ENCODE data around the gene MAP4K2. TPM values are rescaled to one million over a fixed set of nuclear protein-coding genes. Genes with fewer than 3 reads are reported as not detected.

The MAP4K2 gene
- total and polyA plus RNA-seq, 2 of the 4 experiments (the other 2 are of a cell fraction), result 11.7 to 16.6 TPM

DNA sequence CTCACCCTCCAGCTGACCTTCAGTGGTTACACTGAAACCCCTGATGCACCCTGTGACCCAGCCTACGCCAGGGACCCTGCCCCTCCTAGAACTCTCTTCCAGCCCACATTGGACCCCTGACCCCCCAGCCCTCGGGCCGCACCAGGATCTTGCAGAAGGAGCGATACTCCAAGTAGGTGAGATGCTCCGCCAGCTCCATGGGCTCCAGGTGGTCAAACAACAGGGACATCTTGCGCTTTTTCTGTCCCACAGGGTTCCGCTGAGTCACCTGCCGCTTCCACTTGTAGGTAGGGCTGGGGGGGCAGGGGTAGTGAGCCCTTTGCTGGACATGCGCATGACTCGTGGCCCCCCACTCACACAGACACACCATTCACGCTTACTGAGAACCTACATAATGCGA lies 63.1 kb downstream of the MAP4K2 start:
- ATAC-seq (ENCODE audit: low read depth) (no peak), DNase-seq (no peak)
- H3K9ac ChIP-seq (ENCODE audit: low read depth, low read length), result no peak overlapping the region
- 40% methylated on average over 1 of the region's 12 CpGs; no CpG with 5 or more reads in 1 of the 2 experiments for WGBS, 2 experiments (ENCODE audit: extremely low coverage in 2 of 2, insufficient read length in 1 of 2)
- no peak overlapping the region for H4K91ac ChIP-seq (ENCODE audit: insufficient read depth, low read depth, low read length)
- H2AK5ac ChIP-seq (ENCODE audit: low read depth, low read length), result no peak overlapping the region
- H3K9me3 ChIP-seq (ENCODE audit: control insufficient read depth, insufficient read depth, low read length), result no peaks in the 10 kb centered on the region
- no peak overlapping the region for H3K4me3 ChIP-seq (ENCODE audit: insufficient read depth, low read depth, low read length)
- no peak overlapping the region for H4K5ac ChIP-seq (ENCODE audit: low read depth, low read length)
- no peak overlapping the region for H2BK120ac ChIP-seq (ENCODE audit: low read depth, low read length)
- H3K4me1 ChIP-seq (ENCODE audit: control insufficient read depth, insufficient read depth, low read length), result peaks cover 6% of the 10 kb centered on the region
- no peak overlapping the region for H2BK15ac ChIP-seq (ENCODE audit: low read depth, low read length)
- intact Hi-C loops (cut with micrococcal nuclease), result no loop called here
- TF ChIP-seq SMC3 (IDR thresholded peaks at IDR 0.05; ENCODE audit: low read depth, low read length) (no peak), POLR2A (IDR thresholded peaks at IDR 0.05; ENCODE audit: low read depth, low read length) (no peak), RAD21 (IDR thresholded peaks at IDR 0.05; ENCODE audit: low read length) (no peak), MXI1 (IDR thresholded peaks at IDR 0.05; ENCODE audit: borderline replicate concordance, low read depth, low read length) (no peak)
- no TSS peak for BruUV-seq (replicated peaks)
- CTCF ChIA-PET, result no interaction called here
- dilution Hi-C loops (cut with HindIII; ENCODE audit: low sequenced_read_pairs, unreplicated experiment), result no loop called here
- no peak overlapping the region for H3K4me2 ChIP-seq (ENCODE audit: low read depth, low read length)
- no peaks in the 10 kb centered on the region for H3K36me3 ChIP-seq (ENCODE audit: control insufficient read depth, insufficient read depth, low read length)
- no peak overlapping the region for H2AK9ac ChIP-seq (replicated peaks; ENCODE audit: low read depth, low read length, poor library complexity)
- H4K8ac ChIP-seq (ENCODE audit: low read depth in 2 of 2, low read length in 2 of 2), result no peak overlapping the region
- no peak overlapping the region for H2AFZ ChIP-seq (replicated peaks; ENCODE audit: low read length, poor library complexity)
- H3K23ac ChIP-seq (ENCODE audit: low read depth, low read length), result no peak overlapping the region
- H2BK20ac ChIP-seq (ENCODE audit: low read depth, low read length), result no peak overlapping the region
- H3K4ac ChIP-seq (ENCODE audit: low read depth, low read length), result no peak overlapping the region
- no peak overlapping the region for H3K14ac ChIP-seq (replicated peaks; ENCODE audit: low read depth, low read length)
- H3K56ac ChIP-seq (ENCODE audit: extremely low read depth, insufficient read depth, low read length), result no peak overlapping the region
- POLR2A ChIA-PET (ENCODE audit: unreplicated experiment), result no interaction called here
- no peaks in the 10 kb centered on the region for H3K79me1 ChIP-seq (ENCODE audit: low read depth in 1 of 2, low read length in 2 of 2)
- H2BK5ac ChIP-seq (ENCODE audit: low read depth, low read length, poor library complexity, severe bottlenecking), result no peak overlapping the region
- H3K9me1 ChIP-seq (ENCODE audit: insufficient read depth, low read length), result no peaks in the 10 kb centered on the region
- H3K27me3 ChIP-seq (ENCODE audit: control insufficient read depth, insufficient read depth, low read length), result peaks cover 86% of the 10 kb centered on the region
- H3K27ac ChIP-seq (ENCODE audit: insufficient read depth, low read length), result no peak overlapping the region
- no peak overlapping the region for H3K18ac ChIP-seq (ENCODE audit: low read depth, low read length)
- in situ Hi-C loops (cut with MboI; ENCODE audit: low sequenced_read_pairs), result no loop called here
- no peaks in the 10 kb centered on the region; the same call in 1 of the 2 replicates for H4K20me1 ChIP-seq (ENCODE audit: insufficient read depth, low read length)

Data from IMR-90 (cell line).